OCI-LY3 (cell line): ENCODE results near the gene SGPP1.
"Not testable (repeated sequence)": the region's sequence is repeated elsewhere in the genome, so short reads cannot be mapped to it uniquely, and the experiment has no call there.

Experiments used
- H2AFZ ChIP-seq: fragments of 200-600, 300-600 bp; shearing (Covaris generic); 2 replicates; pipeline ENCODE4 v1.6.0; 2014; ENCODE audit warnings: antibody characterized with exemption, low read depth, low read length
- H3K27ac ChIP-seq: fragments of 200-600, 300-600 bp; sonication (generic); 2 replicates; pipeline ENCODE4 v1.5.1; 2014; ENCODE audit warnings: mild to moderate bottlenecking, low read length, moderate library complexity, mixed read lengths
- H3K27me3 ChIP-seq: fragments of 200-600, 300-600 bp; sonication (generic); 2 replicates; pipeline ENCODE4 v1.6.1; 2014; ENCODE audit warnings: low read depth, low read length, mixed read lengths
- H3K36me3 ChIP-seq: fragments of 200-600, 300-600 bp; sonication (generic); replicated peaks from 2 replicates; pipeline ENCODE3; 2014; ENCODE audit warnings: low read depth, low read length, mixed read lengths
- H3K4me1 ChIP-seq: fragments of 300-600, 200-600 bp; sonication (generic); 2 replicates; pipeline ENCODE4 v1.6.1; 2014; ENCODE audit warnings: low read length, mixed read lengths
- H3K4me2 ChIP-seq: fragments of 200-600, 300-600 bp; sonication (generic); 2 replicates; pipeline ENCODE4 v1.6.1; 2014; ENCODE audit warnings: low read length, mixed read lengths
- H3K4me3 ChIP-seq: fragments of 300-600, 200-600 bp; sonication (generic); 2 replicates; pipeline ENCODE4 v1.5.1; 2014; ENCODE audit warnings: antibody characterized with exemption, mild to moderate bottlenecking, low read length, moderate library complexity
- H3K79me2 ChIP-seq: fragments of 300-600, 200-600 bp; shearing (Covaris generic); 2 replicates; pipeline ENCODE4 v1.6.1; 2014; ENCODE audit warnings: mild to moderate bottlenecking, low read length, mixed read lengths
- H3K9ac ChIP-seq: fragments of 300-600, 200-600 bp; shearing (Covaris generic); 2 replicates; pipeline ENCODE4 v1.6.0; 2014; ENCODE audit warnings: mild to moderate bottlenecking, low read length, moderate library complexity
- H3K9me3 ChIP-seq: fragments of 200-600, 300-600 bp; shearing (Covaris generic); 2 replicates; pipeline ENCODE4 v1.6.1; 2014; ENCODE audit warnings: low read length, mixed read lengths; ENCODE audit not compliant: insufficient read depth
- H4K20me1 ChIP-seq: fragments of 200-600, 300-600 bp; sonication (generic); 2 replicates; pipeline ENCODE4 v1.6.1; 2016; ENCODE audit warnings: low read length, mixed read lengths; ENCODE audit not compliant: insufficient read depth
- EZH2phosphoT487 ChIP-seq: fragments of 200-600 bp; shearing (Covaris generic); IDR thresholded peaks from 2 replicates; pipeline ENCODE4 v1.6.1; 2018; ENCODE audit warnings: antibody characterized with exemption, mixed run types, low read depth
- TF ChIP-seq, protein P1 (sequence below): fragments of 200-600, 300-600 bp; sonication (generic); IDR thresholded peaks from 2 replicates; pipeline ENCODE4 v1.5.1; 2014; ENCODE audit warnings: antibody characterized with exemption, low read length, low read depth

Gene SGPP1

DNA sequence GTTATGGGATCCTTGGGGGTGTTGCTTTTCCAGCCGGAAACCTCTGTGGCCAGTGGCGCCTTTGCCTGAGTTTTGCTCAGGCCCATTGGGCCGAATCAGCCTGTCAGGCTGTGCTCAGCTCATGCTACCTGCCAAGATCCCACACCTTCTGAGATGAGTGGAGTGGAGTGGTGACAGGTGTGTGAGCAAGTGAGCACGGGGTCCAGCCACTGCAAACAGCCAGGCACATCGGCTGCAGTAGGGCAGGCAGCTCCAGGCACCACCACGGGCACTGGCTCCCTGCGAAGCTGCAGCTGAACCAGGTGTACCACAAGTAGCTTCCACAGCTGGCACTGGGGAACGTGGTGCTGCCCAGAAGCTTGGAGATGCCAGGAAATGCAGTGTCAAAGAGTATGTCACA is 65.1 kb downstream of the SGPP1 start:
- Histone ChIP-seq H3K4me3 (no peak overlapping the region), H2AFZ (no peak overlapping the region), H4K20me1 (no peaks in the 10 kb centered on the region), H3K4me1 (no peaks in the 10 kb centered on the region), H3K79me2 (no peaks in the 10 kb centered on the region), H3K27ac (no peak overlapping the region), H3K36me3 (no peaks in the 10 kb centered on the region), H3K9me3 (no peaks in the 10 kb centered on the region), H3K4me2 (no peak overlapping the region), H3K9ac (no peak overlapping the region), H3K27me3 (no peaks in the 10 kb centered on the region)
- TF ChIP-seq, protein P1, sequence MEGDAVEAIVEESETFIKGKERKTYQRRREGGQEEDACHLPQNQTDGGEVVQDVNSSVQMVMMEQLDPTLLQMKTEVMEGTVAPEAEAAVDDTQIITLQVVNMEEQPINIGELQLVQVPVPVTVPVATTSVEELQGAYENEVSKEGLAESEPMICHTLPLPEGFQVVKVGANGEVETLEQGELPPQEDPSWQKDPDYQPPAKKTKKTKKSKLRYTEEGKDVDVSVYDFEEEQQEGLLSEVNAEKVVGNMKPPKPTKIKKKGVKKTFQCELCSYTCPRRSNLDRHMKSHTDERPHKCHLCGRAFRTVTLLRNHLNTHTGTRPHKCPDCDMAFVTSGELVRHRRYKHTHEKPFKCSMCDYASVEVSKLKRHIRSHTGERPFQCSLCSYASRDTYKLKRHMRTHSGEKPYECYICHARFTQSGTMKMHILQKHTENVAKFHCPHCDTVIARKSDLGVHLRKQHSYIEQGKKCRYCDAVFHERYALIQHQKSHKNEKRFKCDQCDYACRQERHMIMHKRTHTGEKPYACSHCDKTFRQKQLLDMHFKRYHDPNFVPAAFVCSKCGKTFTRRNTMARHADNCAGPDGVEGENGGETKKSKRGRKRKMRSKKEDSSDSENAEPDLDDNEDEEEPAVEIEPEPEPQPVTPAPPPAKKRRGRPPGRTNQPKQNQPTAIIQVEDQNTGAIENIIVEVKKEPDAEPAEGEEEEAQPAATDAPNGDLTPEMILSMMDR, result no peak
- TF ChIP-seq EZH2phosphoT487, result no peak

DNA sequence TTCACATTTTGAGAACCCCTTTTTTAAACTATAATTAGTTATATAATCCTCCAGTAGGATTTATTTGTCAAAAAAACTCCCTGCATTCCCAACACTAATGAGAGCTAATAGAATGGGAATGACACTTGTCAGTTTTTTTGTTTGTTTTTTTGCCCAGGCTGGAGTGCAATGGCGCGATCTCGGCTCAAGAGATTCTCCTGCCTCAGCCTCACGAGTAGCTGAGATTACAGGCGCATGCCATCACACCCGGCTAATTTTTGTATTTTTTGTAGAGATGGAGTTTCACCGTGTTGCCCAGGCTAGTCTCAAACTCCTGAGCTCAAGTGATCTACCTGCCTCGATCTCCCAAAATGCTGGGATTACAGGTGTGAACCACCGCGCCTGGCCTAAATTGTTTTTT is 66.0 kb downstream of the SGPP1 start:
- not testable (repeated sequence) for H3K27ac ChIP-seq, H3K9me3 ChIP-seq, H3K79me2 ChIP-seq, H3K9ac ChIP-seq, H4K20me1 ChIP-seq, H3K27me3 ChIP-seq, H3K36me3 ChIP-seq, H3K4me2 ChIP-seq, H3K4me3 ChIP-seq, H2AFZ ChIP-seq, H3K4me1 ChIP-seq

DNA sequence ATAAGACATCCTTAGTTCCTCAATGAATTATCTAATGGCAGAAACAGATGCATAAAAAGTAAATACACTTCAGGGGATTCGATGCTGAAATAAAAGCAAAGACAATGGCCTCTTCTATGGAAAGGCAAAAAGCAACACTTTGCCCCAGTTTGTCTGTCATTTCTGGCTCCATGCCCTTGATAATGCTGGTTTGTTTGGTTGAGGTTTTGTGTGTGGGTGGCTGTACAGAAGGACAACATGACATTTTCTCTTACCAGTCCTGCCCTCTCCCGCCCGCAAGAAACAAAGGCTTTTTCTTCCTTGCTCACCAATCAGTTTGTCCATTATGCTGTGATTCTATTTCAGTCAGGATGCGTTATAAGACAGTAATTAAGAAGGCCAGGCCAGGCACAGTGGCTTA is 68.1 kb downstream of the SGPP1 start:
- no peaks in the 10 kb centered on the region for H3K4me1 ChIP-seq

DNA sequence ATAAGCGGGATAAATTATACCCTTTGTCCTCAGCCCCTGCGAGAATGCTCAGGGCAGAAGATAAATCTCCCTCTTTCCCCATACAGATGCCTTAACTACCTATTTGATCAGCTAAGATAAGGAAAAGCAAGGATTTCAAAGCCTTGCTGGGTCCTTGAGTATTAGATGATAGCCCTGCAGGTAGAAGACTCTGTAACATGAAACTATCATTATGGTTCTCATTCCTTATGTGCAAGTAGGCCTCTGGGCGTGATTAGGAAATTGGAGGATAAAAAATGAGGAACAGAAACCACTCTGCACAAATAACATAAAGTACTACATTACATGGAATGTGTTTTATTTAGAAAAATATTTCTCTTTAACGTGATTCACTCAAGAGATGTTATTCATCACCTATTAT is 71.7 kb downstream of the SGPP1 start:
- Histone ChIP-seq H4K20me1 (no peaks in the 10 kb centered on the region), H3K79me2 (no peaks in the 10 kb centered on the region), H3K9me3 (no peaks in the 10 kb centered on the region), H3K27ac (no peak overlapping the region), H3K4me1 (no peaks in the 10 kb centered on the region), H3K4me2 (no peak overlapping the region), H3K27me3 (no peaks in the 10 kb centered on the region), H3K9ac (no peak overlapping the region), H3K4me3 (no peak overlapping the region), H3K36me3 (no peaks in the 10 kb centered on the region), H2AFZ (no peak overlapping the region)
- TF ChIP-seq EZH2phosphoT487, result no peak
- TF ChIP-seq, protein P1, result no peak

More for the DNA sequence above, 68.1 kb downstream of the SGPP1 start:
- Histone ChIP-seq H3K9ac (no peak overlapping the region), H3K27me3 (no peaks in the 10 kb centered on the region), H3K9me3 (no peaks in the 10 kb centered on the region), H3K27ac (no peak overlapping the region), H4K20me1 (no peaks in the 10 kb centered on the region), H3K36me3 (no peaks in the 10 kb centered on the region), H3K4me3 (no peak overlapping the region), H3K4me2 (no peak overlapping the region), H3K79me2 (no peaks in the 10 kb centered on the region), H2AFZ (no peak overlapping the region)
- TF ChIP-seq EZH2phosphoT487, result no peak
- TF ChIP-seq, protein P1, result no peak

DNA sequence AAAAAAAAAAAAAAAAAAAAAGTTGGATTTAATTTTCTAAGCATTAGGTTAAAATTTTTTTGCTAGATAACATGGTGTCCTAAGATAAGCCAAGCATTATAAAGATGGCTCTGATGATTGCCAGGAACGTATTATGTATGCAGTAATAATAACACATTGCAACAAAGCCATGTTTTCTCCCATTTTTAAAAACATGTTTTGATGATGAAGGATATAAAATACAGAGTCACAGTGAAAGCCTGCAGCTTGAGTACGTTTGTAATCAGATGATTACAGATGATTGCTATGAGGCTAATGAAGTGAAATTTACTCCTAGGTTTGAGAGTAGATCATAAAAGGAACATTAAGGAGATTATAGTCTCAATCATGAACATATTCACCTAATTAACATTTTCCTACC is 72.9 kb downstream of the SGPP1 start:
- Histone ChIP-seq H4K20me1 (no peaks in the 10 kb centered on the region), H3K27ac (no peak overlapping the region), H3K4me1 (no peaks in the 10 kb centered on the region), H3K27me3 (no peaks in the 10 kb centered on the region), H3K9ac (no peak overlapping the region), H2AFZ (no peak overlapping the region), H3K9me3 (no peaks in the 10 kb centered on the region), H3K4me3 (no peak overlapping the region), H3K79me2 (no peaks in the 10 kb centered on the region), H3K4me2 (no peak overlapping the region), H3K36me3 (no peaks in the 10 kb centered on the region)
- no peak for TF ChIP-seq EZH2phosphoT487
- TF ChIP-seq, protein P1, result no peak
